Activated gamma-delta T cell treated with Interleukin-2 at 50 U/mL for 16 hours (primary cell): Measurements from ENCODE around the gene SLC39A11.
"Not testable (repeated sequence)": the region's sequence is repeated elsewhere in the genome, so short reads cannot be mapped to it uniquely, and the experiment has no call there.

ENCODE experiments used
- DNase-seq: peaks from one replicate; pipeline ENCODE4 v3.0.0-alpha.2; 2020

The SLC39A11 gene

DNA sequence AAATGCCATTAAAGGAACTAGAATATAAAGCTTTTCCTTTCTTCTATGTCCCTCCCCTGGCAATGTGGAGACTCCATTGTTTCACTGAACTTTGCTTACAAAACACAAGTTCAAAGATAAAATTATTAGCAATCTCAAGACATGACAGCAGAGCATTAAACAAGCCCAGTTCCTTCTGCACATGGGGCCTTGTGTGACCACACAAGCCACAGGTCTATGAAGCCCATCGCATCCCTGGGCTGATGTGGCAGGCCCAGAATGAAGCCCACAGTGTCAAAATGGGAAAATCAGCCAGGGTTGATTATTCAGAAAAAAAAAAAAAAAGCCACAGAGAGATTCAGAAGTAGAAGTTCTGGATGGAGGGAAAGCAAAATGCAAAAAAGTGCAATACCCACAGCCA lies 12.9 kb upstream of the SLC39A11 start:
- no peak for DNase-seq

DNA sequence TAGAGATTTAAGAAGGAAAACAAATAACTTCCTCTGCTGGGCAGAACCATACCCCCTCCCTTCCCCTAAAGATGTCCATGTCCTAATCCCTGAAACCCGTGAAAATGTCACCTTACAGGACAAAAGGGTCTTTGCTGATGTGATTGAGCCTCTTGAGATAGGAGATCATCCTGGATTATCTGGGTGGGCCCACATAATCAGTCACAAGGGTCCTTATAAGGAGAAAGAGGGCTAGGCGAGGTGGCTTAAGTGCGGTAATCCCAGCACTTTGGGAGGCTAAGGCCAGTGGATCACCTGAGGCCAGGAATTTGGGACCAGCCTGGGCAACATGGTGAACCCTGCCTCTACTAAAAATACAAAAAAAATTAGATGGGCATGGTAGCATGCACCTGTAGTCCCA lies 12.0 kb upstream of the SLC39A11 start:
- DNase-seq: no peak

DNA sequence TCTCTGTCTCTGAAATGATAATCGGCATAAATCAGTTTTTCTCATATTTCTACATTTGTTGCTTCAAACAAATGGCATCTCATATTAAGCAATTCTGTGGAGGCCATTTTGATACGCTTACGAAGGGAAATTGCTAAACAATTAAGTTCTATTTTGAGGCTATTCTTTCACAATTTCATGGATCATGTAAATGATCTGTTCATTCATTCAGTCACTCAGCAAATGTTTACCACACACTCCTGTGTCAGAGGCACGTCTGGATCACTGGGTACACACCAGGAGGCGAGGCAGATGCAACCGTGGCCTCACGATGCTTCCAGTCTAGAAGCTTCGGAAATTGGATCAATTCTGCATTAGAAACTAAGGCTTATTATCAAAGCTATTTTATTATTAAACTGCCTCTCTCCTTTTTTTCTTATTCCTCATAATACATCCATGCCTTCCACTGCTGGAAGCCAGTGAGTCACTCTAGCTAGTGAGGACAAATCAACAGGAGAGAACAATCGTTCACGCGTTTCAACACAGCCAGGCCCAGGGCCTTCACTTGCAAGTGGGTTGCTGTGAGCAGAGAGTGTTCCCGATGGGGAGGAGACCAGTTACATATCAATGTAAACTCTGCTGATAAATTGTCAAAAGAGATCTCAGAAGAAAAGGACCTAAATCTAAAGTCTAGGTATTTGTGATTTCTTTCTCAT lies 11.3 kb upstream of the SLC39A11 start:
- DNase-seq: no peak

DNA sequence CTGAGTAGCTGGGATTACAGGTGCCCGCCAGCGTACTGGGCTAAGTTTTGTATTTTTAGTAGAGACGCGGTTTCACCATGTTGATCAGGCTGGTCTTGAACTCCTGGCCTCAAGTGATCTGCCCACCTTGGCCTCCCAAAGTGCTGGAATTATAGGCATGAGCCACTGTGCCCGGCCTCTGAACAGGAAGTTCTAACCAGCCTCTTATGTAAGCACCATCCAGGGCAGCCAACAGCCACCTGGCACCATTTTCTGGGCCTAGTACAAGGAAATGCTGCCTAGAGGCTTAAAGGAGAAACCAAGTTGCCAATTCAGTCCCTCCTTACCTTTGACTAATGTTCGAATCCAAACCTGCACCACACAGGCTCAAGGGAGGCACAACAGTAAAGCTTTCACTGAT lies 8.5 kb upstream of the SLC39A11 start:
- DNase-seq: no peak

DNA sequence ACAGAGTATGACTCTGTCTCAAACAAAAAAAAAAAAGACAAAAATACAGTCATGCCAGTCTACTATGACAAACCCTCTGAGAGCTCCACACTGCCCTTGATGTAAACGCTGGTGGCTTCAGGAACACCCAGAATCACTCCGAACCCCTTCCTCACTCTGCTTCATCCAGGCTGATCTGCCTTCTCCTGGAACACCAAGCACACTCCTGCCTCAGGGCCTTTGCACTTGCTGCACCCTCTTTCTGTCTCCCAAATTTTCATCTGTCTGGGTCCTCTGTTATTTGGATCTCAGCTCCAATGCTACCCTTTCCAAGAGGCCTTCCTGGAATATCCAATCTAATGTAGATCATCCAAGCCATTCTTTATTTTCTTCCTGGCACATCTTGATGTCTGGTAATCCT lies 7.9 kb upstream of the SLC39A11 start:
- DNase-seq: no peak

DNA sequence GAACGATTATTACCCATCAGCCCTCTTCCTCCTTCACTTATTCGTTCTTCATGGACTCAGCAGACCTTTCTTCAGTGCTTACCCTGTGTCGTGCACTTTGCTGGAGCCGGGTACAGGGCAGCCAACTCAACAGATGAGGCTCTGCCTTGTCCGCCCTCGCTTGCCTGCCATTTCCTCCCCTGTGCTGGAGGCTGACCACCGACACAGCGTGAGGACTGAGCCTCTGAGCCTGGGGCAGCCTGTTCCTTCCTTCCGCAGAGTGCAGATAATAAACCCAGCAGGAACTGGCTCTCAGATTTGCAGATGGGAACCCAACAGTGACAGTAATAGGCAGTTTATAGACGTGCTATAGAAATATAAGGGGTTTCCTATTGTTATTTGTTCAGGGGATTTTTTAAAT lies 7.0 kb upstream of the SLC39A11 start:
- no peak for DNase-seq

DNA sequence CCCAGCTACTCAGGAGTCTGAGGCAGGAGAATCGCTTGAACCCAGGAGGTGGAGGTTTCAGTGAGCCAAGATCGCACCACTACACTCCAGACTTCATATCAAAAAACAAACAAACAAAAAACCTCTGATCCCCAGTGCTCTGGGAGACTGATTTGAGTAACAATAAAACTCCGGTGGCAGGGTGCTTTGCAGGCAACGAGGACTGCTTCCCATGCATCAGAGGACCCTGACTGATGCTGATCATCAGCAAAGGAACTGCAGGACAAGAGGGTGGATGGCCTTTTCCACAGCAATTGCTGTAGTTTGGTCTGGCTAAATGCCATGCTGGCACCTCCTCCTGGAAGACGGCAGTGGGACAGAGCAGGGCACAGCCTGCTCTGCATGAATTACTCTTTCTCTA lies 6.4 kb upstream of the SLC39A11 start:
- DNase-seq: no peak

DNA sequence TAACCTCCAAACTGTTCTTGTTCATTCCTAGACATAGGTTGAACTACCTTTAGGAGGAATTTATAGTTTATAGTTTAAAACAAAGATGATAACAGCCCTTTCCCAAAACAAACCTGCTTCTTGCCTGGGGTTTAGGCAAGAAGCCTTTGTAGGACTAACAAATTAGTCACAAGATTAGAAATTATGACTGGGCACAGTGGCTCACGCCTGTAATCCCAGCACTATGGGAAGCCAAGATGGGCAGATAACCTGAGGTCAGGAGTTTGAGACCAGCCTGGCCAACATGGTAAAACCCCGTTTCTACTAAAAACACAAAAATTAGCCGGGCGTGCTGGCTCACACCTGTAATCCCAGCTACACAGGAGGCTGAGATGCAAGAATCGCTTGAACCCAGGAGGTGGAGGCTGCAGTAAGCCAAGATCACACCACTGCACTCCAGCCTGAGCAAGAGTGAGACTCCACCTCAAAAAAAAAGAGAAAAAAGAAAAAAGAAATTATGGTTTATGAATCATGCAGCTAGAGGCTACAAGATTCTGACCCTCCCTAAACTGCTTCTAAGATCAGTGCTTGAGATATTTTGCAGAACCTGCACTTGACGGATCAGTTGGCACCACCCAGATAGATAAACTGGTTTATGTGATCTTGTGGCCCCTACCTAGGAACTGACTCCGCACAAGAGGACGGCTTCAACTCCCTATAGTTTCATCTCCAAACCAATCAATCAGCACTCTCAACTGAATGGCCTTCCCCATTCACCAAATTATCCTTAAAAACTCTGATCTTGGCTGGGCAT lies 5.7 kb upstream of the SLC39A11 start:
- DNase-seq: not testable (repeated sequence)

DNA sequence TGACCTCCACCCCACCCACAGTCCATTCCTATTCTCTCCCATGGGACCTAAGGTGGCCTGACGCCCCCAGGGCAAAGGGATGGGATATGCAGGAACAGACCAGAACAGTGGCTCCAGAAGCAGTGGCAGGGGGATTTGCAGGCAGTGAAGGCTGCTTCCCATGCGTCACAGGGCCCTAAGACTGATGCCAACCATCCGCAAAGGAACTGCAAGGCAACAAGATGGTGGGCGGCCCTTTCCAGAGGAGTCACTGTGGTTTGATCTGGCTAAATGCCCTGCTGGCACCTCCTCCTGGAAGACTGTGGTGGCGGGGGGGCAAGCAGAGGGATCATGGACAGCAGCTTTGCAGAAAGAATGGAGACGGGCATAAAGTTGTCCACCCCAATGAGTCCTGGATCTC lies 4.4 kb upstream of the SLC39A11 start:
- no peak for DNase-seq

DNA sequence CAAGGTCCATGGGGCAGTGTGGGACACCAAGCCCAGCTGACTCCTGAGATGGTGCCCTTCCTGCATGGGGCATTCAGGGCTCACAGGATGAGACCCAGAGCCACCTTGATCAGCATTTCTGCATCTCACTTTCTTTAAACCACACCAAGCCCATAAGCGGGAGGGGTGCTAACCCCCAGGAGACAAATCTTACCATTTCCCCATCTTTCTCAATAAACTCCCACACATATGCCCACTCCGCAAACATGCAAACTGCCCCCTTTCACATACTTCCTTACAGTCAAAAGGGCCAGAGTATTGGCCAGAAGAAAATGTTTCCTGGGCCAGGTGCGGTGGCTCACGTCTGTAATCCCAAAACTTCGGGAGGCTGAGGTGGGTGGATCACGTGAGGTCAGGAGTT lies 3.7 kb upstream of the SLC39A11 start:
- DNase-seq: no peak

DNA sequence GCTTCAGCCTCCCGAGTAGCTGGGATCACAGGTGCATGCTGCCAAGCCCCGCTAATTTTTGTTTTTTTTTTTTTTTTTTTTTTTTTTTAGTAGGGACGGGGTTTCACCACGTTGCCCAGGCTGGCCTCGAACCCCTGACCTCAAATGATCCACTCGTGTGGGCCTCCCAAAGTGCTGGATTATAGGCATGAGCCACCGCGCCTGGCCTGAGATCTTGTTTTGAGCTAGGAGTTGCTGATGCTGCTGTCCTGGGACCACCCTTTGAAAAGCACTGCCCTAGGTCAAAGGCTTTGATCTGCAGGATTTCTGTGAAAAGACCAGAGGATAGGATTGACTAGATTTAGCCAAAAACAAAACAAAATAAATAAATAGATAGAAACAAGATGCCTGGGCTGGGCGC lies 798 bp upstream of the SLC39A11 start:
- no peak for DNase-seq

DNA sequence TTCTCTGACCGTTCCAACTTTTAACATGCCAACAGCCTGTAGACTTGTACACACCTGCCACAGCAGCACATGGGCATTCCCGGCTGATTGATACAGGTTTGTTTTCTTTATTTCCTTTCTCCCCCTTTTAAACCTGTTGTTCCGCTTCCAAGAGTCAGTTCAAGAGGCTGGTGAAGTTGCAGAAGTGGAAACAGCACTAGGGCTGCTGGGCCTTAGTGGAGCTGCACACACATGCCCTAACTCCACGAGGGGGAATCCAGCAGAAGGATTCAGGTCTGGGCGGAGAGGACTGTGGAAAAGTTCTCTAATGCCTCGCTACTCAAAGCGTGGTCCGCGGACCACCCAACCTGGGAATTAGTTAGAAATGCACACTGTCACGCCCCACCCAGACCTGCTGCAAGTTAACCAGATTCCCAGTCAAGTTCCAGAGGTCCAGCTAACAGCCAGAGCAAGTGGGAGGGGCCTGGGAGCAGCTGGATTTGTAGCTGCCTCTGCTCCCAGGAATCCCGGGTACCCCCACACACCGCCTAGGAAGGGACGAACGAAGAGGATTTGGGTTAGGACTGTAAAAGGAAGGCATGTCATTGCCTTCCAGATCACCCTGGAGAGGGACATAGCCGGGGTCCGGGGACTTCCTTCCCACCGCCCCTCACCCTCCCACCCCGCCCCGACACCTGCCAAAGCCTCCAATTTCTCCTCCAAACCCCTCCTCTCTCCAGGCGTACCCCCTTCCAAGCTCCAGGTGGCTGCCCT lies 542 bp downstream of the SLC39A11 start:
- DNase-seq: no peak

DNA sequence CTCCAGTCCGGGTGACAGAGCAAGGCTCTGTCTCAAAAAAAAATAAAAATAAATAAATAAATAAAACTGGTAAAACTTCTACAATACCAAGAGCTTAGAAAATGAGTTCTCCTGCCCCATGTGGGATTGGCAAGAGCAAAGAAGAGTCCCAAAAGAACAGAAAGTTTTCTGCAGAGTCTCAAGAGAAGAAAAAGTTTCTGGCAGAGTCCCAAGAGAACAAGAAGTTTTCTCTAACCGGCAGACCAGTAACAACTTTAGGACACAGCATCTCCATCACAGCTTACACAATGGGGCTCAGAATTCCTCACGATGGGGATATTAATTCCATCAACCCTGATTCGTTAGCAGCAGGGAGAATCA lies 1.1 kb downstream of the SLC39A11 start:
- DNase-seq: no peak

DNA sequence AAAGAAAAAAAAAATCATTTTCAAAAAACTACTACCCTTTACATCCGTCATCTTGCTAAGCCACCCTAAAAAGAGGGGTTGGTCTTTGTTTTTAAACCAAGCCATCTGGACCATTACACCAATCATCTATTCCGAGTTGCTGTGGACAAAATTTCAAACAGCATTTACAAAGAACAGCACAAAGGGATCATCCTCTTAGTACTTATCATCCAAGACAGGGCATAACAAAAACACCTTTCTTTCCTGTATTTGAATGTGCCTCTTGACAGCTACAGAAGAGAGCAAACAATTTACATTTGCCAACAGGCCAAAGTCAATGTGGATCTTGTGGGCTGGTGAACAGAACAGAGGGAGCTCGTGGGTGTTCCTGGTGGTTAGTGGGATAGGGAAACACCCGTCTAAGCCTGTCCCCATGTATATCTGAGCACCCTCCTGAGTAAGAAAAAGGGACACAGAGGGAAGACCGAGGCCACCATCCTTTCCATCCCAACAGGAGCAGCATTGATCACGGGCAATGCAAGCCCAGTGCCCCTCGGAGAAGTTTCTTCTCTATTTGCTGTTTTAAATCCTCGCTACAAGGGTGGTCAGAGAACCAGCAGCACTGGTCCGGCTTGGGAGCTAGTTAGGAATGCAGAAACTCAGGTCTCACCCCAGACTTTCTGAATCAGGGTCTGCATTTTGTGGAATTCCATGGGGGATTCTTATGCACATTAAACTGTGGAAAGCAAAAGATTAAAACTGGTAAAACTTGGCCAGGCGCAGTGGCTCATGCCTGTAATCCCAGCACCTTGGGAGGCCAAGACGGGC lies 1.9 kb downstream of the SLC39A11 start:
- no peak for DNase-seq

DNA sequence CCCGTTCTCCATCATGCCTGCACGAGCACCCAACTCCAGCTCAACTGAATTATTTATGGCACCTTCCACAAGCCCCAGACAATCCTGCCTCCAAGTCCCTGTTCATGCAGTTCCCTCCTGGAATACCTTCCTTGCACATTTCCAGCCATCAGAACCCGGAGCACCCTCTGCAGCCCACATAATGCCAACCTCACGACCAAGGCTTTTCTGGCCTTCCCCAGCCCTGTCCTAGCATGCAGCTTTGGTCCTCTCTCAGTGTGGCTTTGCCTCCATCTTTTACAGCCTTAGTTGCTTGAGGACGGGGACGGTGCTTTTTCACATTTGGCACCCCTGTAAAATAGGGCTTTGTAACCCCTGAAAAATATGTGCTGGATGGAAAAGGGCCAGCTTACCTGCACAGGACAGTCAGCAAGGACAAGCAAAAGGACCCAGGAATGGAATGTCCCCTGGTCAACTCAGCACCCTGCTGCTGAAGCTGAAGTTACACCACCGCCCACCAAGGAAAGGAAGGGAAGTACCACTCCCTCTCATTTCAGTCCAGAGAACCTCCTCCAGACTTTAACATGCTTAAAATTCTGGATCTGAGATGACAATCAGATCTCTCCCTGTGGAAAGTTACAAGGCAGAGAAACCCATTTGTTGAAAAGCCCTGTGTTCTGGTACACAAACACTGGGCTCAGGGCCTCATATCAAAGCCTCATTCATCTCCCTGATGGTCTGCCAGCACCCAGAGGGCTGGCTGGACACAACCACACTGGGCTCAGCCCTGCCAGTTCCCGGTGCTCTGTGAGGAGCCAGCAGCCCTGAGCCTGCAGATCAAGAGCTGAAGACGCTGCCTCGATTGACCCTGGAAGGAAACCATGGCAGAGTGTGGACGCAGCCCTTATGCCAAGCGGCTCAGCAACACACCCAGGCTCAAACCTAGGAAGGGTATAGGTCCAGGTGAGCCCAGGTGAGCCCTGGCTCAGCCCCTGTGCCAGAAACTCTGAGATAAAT lies 2.9 kb downstream of the SLC39A11 start:
- DNase-seq: no peak

DNA sequence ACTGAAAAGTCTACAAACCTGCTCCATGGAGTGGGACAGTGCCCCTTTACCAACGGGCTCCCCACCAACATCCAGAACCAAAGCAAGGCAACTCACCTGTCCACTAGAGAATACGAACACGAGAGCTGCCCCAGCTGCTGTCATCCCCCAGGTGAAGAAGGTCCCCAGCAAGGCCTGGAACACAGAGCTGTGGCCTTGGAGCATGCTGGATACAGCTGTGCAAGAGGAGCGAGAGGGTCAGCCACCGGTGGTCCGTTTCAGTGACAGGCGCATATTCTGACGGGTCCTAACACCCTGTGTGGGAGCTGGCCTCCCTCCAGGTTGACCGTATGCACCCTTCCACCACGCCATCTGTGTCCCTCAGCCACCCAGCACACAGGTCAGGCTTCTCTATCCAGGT lies 3.9 kb downstream of the SLC39A11 start:
- DNase-seq: no peak

DNA sequence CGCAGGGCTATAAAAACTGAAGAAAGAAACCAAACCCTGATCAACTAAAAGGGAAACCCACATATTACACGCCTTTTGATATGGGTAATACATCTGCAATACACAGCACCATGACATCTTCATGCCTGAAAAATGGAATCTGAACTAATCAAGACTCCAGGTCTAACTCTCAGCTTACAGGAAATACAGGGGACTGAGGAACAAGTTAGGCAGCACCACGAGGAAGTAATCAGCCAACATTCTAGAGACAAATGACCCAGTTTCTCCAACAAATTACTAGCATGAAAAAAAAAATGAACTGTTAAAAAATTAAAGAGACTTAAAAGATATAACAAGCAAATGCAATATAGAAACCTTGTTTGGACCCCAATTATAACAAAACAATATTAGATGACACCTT lies 9.1 kb downstream of the SLC39A11 start:
- DNase-seq: no peak

DNA sequence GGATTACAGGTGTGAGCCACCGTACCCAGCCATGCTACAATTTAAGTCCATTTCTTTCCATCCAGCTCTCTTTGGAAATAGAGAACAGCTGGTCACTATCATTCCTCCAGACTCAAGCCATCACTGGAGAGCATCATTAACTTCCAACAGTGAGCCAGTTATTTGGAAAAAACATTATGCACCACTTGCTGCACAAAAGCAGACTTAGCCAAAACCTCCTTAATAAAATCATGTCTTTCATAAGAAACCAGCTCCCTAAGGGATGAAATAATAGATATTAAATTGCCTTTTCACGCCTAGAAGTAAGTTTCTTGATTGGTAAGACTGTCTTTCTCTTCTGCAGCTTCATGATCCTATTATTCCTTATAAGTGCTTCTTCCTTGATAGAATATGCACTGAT lies 17.9 kb downstream of the SLC39A11 start:
- no peak for DNase-seq

DNA sequence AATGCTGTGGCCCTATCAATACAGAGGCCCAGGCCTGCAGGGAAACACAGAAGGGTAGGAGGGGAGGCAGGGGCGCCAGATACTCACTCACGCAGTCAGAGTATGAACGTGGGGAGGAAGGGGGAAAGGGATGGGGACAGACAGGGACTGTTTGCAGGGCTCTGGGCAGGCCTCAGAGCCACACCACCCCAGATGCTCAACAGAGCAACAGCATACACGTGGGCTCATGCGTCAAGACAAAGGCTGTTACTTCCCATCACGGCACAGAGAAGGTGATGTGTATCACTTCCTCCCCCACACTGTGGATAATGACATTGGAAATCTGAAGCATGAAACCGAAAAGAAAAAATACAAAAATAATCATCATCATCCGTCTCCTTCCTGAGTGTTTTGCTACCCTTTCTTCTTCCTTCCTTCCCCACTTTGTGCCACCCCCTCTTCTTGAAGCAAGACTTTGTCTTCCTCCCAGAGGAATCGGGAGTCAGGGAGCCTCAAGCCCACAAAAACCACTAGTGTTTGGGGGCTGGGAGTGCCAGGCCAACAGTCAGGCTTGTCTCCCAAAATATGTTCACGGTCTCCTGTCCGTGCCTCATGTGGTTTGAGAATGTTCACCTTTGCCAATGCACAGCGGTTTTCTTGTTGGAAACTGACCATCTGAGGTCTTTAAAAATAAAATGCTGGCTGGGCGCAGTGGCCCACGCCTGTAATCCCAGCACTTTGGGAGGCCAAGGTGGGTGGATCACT lies 20.1 kb downstream of the SLC39A11 start:
- no peak for DNase-seq

DNA sequence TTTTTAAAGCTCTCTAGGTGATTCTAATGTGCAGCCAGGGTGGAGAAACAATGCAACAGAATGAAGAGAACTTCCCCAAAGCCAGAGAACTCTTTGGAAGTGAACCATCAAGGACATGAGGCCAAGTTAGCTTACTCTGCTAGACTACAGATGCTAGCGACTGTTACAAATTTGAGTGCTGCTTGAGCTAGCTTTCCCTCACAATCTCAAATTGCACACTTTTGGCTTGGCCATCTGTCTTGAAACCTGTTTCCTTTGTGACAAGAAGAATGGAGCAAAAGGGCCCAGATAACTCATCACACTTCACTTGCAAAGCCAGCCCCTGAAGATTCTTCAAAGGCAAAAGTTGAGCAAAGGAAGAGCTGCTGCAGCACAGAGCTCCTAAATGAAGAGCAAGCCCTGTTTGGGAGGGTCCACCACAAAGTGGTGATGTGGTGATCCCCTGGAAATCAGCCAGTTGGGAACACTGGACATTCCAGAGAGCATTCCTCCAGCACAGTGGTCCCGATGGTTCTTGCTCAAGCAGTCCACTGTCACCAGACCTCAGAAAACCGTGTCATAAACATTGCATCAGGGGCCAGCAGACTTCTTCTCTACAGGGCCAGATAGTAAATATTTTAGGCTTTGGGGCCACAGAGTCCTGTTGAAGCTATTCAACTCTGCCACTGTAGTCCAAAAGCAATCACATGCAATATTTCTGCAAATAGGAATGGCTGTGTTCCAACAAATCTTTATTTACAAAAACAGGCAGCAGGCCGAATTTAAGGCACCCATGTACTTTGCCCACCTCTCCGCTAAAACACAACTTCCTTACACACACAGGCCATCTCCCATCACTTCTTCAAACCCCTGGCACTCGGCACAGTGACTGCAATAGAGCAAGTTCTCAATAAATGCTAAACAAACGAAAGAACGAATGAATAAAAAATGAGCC lies 21.2 kb downstream of the SLC39A11 start:
- DNase-seq: no peak
